HFFc6 (cell line): ENCODE measurements around the gene CPN2. TPM values are rescaled to one million over a fixed set of nuclear protein-coding genes. Genes with fewer than 3 reads are reported as not detected.

Source experiments
- DNase-seq: peaks from one replicate; pipeline ENCODE4 v3.0.0-alpha.2; 2018
- H3K27ac Mint-ChIP-seq: 2 replicates; pipeline ENCODE4 v1.8.0; 2020; ENCODE audit warnings: mild to moderate bottlenecking, mixed read lengths
- H3K27me3 Mint-ChIP-seq: 2 replicates; pipeline ENCODE4 v1.8.0; 2021; ENCODE audit warnings: mild to moderate bottlenecking, moderate library complexity, mixed read lengths; ENCODE audit not compliant: insufficient read depth
- H3K36me3 Mint-ChIP-seq: 2 replicates; pipeline ENCODE4 v1.8.0; 2021; ENCODE audit warnings: low read depth, mixed read lengths
- H3K4me1 Mint-ChIP-seq: 2 replicates; pipeline ENCODE4 v1.8.0; 2020; ENCODE audit warnings: low read depth, mixed read lengths
- H3K4me3 Mint-ChIP-seq: 2 replicates; pipeline ENCODE4 v1.8.0; 2020; ENCODE audit warnings: mild to moderate bottlenecking, moderate library complexity, mixed read lengths
- H3K9me3 Mint-ChIP-seq: 2 replicates; pipeline ENCODE4 v1.8.0; 2020; ENCODE audit warnings: mild to moderate bottlenecking, mixed read lengths
- CTCF ChIP-seq: fragments of 200-600 bp; sonication (generic); IDR thresholded peaks from 2 replicates; pipeline ENCODE4 v1.5.0; 2021; ENCODE audit warnings: antibody characterized with exemption, mild to moderate bottlenecking
- total RNA-seq, 6 experiments: library from RNA; stranded (reverse); fragmentation: NEBNext Ultra II Directional; extraction: Animal tissue kit (Norgen Biotek cat#: 25700); gene quantifications; 2 replicates in 1 of 6; 3 replicates in 5 of 6; pipeline ENCODE4 v1.2.3, GENCODE V29; 2021

Gene CPN2
- total RNA-seq, 6 experiments from 2014 or later, result 0.24 to 0.56 (median 0.35) TPM

- peaks cover 37% of the 10 kb centered on the region for H3K4me1 Mint-ChIP-seq
- H3K9me3 Mint-ChIP-seq, result no peaks in the 10 kb centered on the region
- no peak; the same call in none of the 2 replicates for TF ChIP-seq CTCF
- H3K27ac Mint-ChIP-seq, result no peak overlapping the region
- no peak for DNase-seq
- H3K4me3 Mint-ChIP-seq, result peak overlapping the region; percentile 85
- H3K36me3 Mint-ChIP-seq, result no peaks in the 10 kb centered on the region
- peaks cover 8% of the 10 kb centered on the region for H3K27me3 Mint-ChIP-seq
Measured at GRCh38 chr3:194333981-194334320, 17.2 kb downstream of the CPN2 start.

- Mint-ChIP-seq H3K9me3 (peaks cover 4% of the 10 kb centered on the region), H3K36me3 (no peaks in the 10 kb centered on the region), H3K4me1 (peaks cover 37% of the 10 kb centered on the region), H3K4me3 (peak overlapping the region; percentile 85), H3K27me3 (peaks cover 8% of the 10 kb centered on the region), H3K27ac (peak overlapping the region; percentile 83)
- peak; percentile 85 for DNase-seq
- peak; percentile 100 for TF ChIP-seq CTCF
Measured at GRCh38 chr3:194333212-194333980, 17.7 kb downstream of the CPN2 start.

DNA sequence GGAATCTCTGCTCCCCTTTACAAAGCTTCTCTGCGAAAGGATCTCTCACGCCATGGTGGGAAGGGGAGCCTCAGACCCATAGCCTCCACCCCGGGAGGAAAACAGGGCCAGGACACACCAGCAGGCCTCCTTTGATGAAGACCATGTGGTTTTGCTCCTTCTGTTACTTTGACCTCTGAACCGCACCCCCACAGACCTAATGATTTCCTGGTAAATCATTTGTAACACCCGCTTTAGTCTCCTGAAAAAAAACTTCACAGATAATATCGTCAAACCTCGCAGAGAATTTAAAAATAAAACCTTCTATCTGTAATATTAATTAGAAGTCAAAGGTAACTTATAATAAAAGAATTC lies 18.3 kb downstream of the CPN2 start:
- H3K27ac Mint-ChIP-seq, result peak overlapping the region; percentile 83
- DNase-seq, result no peak
- H3K36me3 Mint-ChIP-seq, result no peaks in the 10 kb centered on the region
- peaks cover 8% of the 10 kb centered on the region for H3K27me3 Mint-ChIP-seq
- peaks cover 37% of the 10 kb centered on the region for H3K4me1 Mint-ChIP-seq
- H3K4me3 Mint-ChIP-seq, result peak overlapping the region; percentile 85
- no peak for TF ChIP-seq CTCF
- peaks cover 4% of the 10 kb centered on the region for H3K9me3 Mint-ChIP-seq

- peak; percentile 58 for DNase-seq
- Mint-ChIP-seq H3K27ac (peak overlapping the region; percentile 63), H3K4me1 (peaks cover 37% of the 10 kb centered on the region)
Measured at GRCh38 chr3:194330579-194330978, 20.5 kb downstream of the CPN2 start.

GRCh38 chr3:194330160-194330559 lies 21.0 kb downstream of the CPN2 start:
- Mint-ChIP-seq H3K9me3 (peaks cover 4% of the 10 kb centered on the region), H3K36me3 (no peaks in the 10 kb centered on the region), H3K27me3 (no peaks in the 10 kb centered on the region; the same call in 1 of the 2 replicates), H3K4me1 (peaks cover 37% of the 10 kb centered on the region), H3K27ac (peak overlapping the region; percentile 63), H3K4me3 (no peak overlapping the region)
- TF ChIP-seq CTCF, result no peak
- DNase-seq, result no peak

More at GRCh38 chr3:194330579-194330978, 20.5 kb downstream of the CPN2 start:
- peaks cover 4% of the 10 kb centered on the region for H3K9me3 Mint-ChIP-seq
- H3K36me3 Mint-ChIP-seq, result no peaks in the 10 kb centered on the region
- no peak overlapping the region for H3K4me3 Mint-ChIP-seq
- TF ChIP-seq CTCF, result no peak
- no peaks in the 10 kb centered on the region; the same call in 1 of the 2 replicates for H3K27me3 Mint-ChIP-seq
